PC-9 (cell line): Measurements from ENCODE around the gene PLAGL1. TPM values are rescaled to one million over a fixed set of nuclear protein-coding genes. Genes with fewer than 3 reads are reported as not detected.
A peak's percentile ranks its signal among the peaks of the same experiment; 100 is the strongest.

Experiments
- BruUV-seq: library from RNA; stranded (reverse); fragments of 400-500 nt; replicated peaks from 2 replicates; lab custom pipeline; 2021; lab: Mats Ljungman, UMichigan
- CTCF ChIA-PET: fragments of 300-600 bp; sonication (Branson Sonifier 250); formaldehyde crosslinking; loops from one replicate; lab custom pipeline; 2022; ENCODE audit warnings: antibody characterized with exemption; lab: Charles Lee
- POLR2A ChIA-PET: fragments of 300-600 bp; sonication (Branson Sonifier 250); formaldehyde crosslinking; loops from one replicate; lab custom pipeline; 2022; ENCODE audit warnings: antibody characterized with exemption; ENCODE audit not compliant: unreplicated experiment; lab: Charles Lee
- DNase-seq, 2 experiments: peaks; one replicate each; pipeline versions ENCODE4 v3.0.0 to v3.0.0-alpha.2; 2015 to 2022; ENCODE audit warnings: mixed read lengths in 1 of 2
- H2AFZ ChIP-seq: fragments of 200-600 bp; sonication (generic); 2 replicates; pipeline ENCODE4 v1.8.1; 2017; ENCODE audit warnings: antibody characterized with exemption
- H3F3A ChIP-seq: fragments of 200-600 bp; sonication (generic); 2 replicates; pipeline ENCODE4 v1.8.1; 2017; ENCODE audit warnings: antibody characterized with exemption, mild to moderate bottlenecking, low read depth; ENCODE audit not compliant: insufficient read depth
- H3K27ac ChIP-seq: fragments of 200-600 bp; sonication (generic); 2 replicates; pipeline ENCODE4 v1.6.1; 2016; ENCODE audit warnings: mixed run types
- H3K27me3 ChIP-seq: fragments of 200-600 bp; sonication (generic); 2 replicates; pipeline ENCODE4 v1.6.1; 2016; ENCODE audit warnings: low read depth, mixed run types; ENCODE audit not compliant: insufficient read depth
- H3K36me3 ChIP-seq: fragments of 200-600 bp; sonication (generic); 2 replicates; pipeline ENCODE4 v1.6.1; 2016; ENCODE audit warnings: low read depth, mixed run types
- H3K4me1 ChIP-seq: fragments of 200-600 bp; sonication (generic); replicated peaks from 2 replicates; pipeline ENCODE4 v1.6.1; 2016; ENCODE audit warnings: mixed run types; ENCODE audit not compliant: insufficient read depth
- H3K4me2 ChIP-seq: fragments of 200-600 bp; sonication (generic); 2 replicates; pipeline ENCODE4 v1.6.1; 2017; ENCODE audit warnings: mixed run types
- H3K4me3 ChIP-seq: fragments of 200-600 bp; sonication (generic); 2 replicates; pipeline ENCODE4 v1.6.1; 2016; ENCODE audit warnings: mixed run types
- H3K79me2 ChIP-seq: fragments of 200-600 bp; sonication (generic); 2 replicates; pipeline ENCODE4 v1.6.1; 2017; ENCODE audit warnings: low read depth, mixed run types
- H3K9me2 ChIP-seq: fragments of 200-600 bp; sonication (generic); 2 replicates; pipeline ENCODE4 v1.8.1; 2017; ENCODE audit warnings: mild to moderate bottlenecking; ENCODE audit not compliant: insufficient read depth
- H3K9me3 ChIP-seq: fragments of 200-600 bp; sonication (generic); 2 replicates; pipeline ENCODE4 v1.8.1; 2016; ENCODE audit warnings: low read depth; ENCODE audit not compliant: insufficient read depth
- H4K20me1 ChIP-seq: fragments of 200-600 bp; sonication (generic); 2 replicates; pipeline ENCODE4 v1.8.1; 2017; ENCODE audit not compliant: insufficient read depth
- CTCF ChIP-seq: fragments of 200-600 bp; sonication (generic); conservative IDR thresholded peaks from 2 replicates; pipeline ENCODE4 v1.6.1; 2017; ENCODE audit warnings: mixed run types, antibody characterized with exemption, mild to moderate bottlenecking, moderate library complexity
- EZH2 ChIP-seq: fragments of 200-600 bp; sonication (generic); IDR thresholded peaks from 2 replicates; pipeline ENCODE4 v1.8.0; 2017; ENCODE audit warnings: antibody characterized with exemption, low read depth
- intact Hi-C: fragments of 100-400 bp; cut with micrococcal nuclease; formaldehyde crosslinking; loops from one replicate; pipeline ENCODE4 v1.10.0; 2022; ENCODE audit not compliant: unreplicated experiment
- total RNA-seq: library from RNA; stranded (reverse); gene quantifications from 2 replicates; pipeline ENCODE4 v1.2.3, GENCODE V29; 2021

The PLAGL1 gene
- total RNA-seq, 1 experiment from 2014 or later: 8.3 TPM

- DNase-seq: no peak
- no peak overlapping the region for H3K4me3 ChIP-seq
- peak overlapping the region; percentile 39; the same call in 1 of the 2 replicates for H2AFZ ChIP-seq
- no peaks in the 10 kb centered on the region for H3K36me3 ChIP-seq
- TF ChIP-seq CTCF (no peak), EZH2 (no peak)
- intact Hi-C loops: no loop called here
- H3K79me2 ChIP-seq: no peaks in the 10 kb centered on the region
- no peaks in the 10 kb centered on the region for H3K9me3 ChIP-seq
- no peaks in the 10 kb centered on the region for H3K27me3 ChIP-seq
- no peaks in the 10 kb centered on the region for H3K4me1 ChIP-seq
- H3F3A ChIP-seq: no peaks in the 10 kb centered on the region
- H3K9me2 ChIP-seq: no peaks in the 10 kb centered on the region
- no peak overlapping the region for H3K27ac ChIP-seq
- no TSS peak for BruUV-seq
- CTCF ChIA-PET: no interaction called here
- H4K20me1 ChIP-seq: no peaks in the 10 kb centered on the region
- no peak overlapping the region for H3K4me2 ChIP-seq
- POLR2A ChIA-PET: no interaction called here
Measured at GRCh38 chr6:144036064-144036834, 28.2 kb upstream of the PLAGL1 start.

GRCh38 chr6:144035416-144035815 is 27.4 kb upstream of the PLAGL1 start:
- BruUV-seq: no TSS peak
- no peaks in the 10 kb centered on the region for H3F3A ChIP-seq
- no peak for TF ChIP-seq CTCF
- no peak for TF ChIP-seq EZH2
- no peaks in the 10 kb centered on the region for H3K36me3 ChIP-seq
- POLR2A ChIA-PET: no interaction called here
- intact Hi-C loops: no loop called here
- peak overlapping the region; percentile 39; the same call in 1 of the 2 replicates for H2AFZ ChIP-seq
- no peaks in the 10 kb centered on the region for H4K20me1 ChIP-seq
- CTCF ChIA-PET: no interaction called here
- H3K27me3 ChIP-seq: no peaks in the 10 kb centered on the region
- no peaks in the 10 kb centered on the region for H3K4me1 ChIP-seq
- DNase-seq: no peak
- no peak overlapping the region for H3K4me3 ChIP-seq
- H3K79me2 ChIP-seq: no peaks in the 10 kb centered on the region
- no peaks in the 10 kb centered on the region for H3K9me2 ChIP-seq
- H3K9me3 ChIP-seq: no peaks in the 10 kb centered on the region
- H3K27ac ChIP-seq: no peak overlapping the region
- no peak overlapping the region for H3K4me2 ChIP-seq

GRCh38 chr6:144033816-144034735 is 26.0 kb upstream of the PLAGL1 start:
- H3K27me3 ChIP-seq: no peaks in the 10 kb centered on the region
- H4K20me1 ChIP-seq: no peaks in the 10 kb centered on the region
- H3K4me2 ChIP-seq: no peak overlapping the region
- intact Hi-C loops: no loop called here
- no peak overlapping the region for H3K4me3 ChIP-seq
- H3K4me1 ChIP-seq: no peaks in the 10 kb centered on the region
- H3K9me3 ChIP-seq: no peaks in the 10 kb centered on the region
- H3K36me3 ChIP-seq: no peaks in the 10 kb centered on the region
- H2AFZ ChIP-seq: no peak overlapping the region
- DNase-seq: no peak
- no TSS peak for BruUV-seq
- H3K9me2 ChIP-seq: no peaks in the 10 kb centered on the region
- ChIA-PET CTCF (interaction anchor here (0.6 kb wide), 1 partner anchor 131 kb away, joined by 3 read pairs; no protein-coding TSS in a partner anchor), POLR2A (no interaction called here)
- TF ChIP-seq EZH2: no peak
- no peak for TF ChIP-seq CTCF
- no peak overlapping the region for H3K27ac ChIP-seq
- H3F3A ChIP-seq: no peaks in the 10 kb centered on the region
- no peaks in the 10 kb centered on the region for H3K79me2 ChIP-seq
